Left ventricle myocardium superior (tissue), 1 donor: ENCODE data around the gene R3HDM1. TPM values are rescaled to one million over a fixed set of nuclear protein-coding genes. Genes with fewer than 3 reads are reported as not detected.
"Not testable (repeated sequence)": the region's sequence is repeated elsewhere in the genome, so short reads cannot be mapped to it uniquely, and the experiment has no call there.

Source experiments
- ATAC-seq: fragments of 200-7000 bp; cut with Tn5 transposase; one replicate; pipeline ENCODE4 v1.9.1; 2020; ENCODE audit warnings: mild to moderate bottlenecking, moderate library complexity
- DNase-seq: peaks from one replicate; pipeline ENCODE4 v3.0.0-alpha.2; 2020
- intact Hi-C: fragments of 100-400 bp; cut with micrococcal nuclease; formaldehyde crosslinking; loops from one replicate; pipeline ENCODE4 v1.11.0; 2022
- total RNA-seq: library from RNA; stranded (reverse); fragmentation: NEBNext Ultra II Directional; extraction: Animal tissue kit (Norgen Biotek cat#: 25700); gene quantifications from one replicate; pipeline ENCODE4 v1.2.1, GENCODE V29; 2021
- donor health status: DM: no; HTN: yes; CAD: no; lungs with severe emphysema.

The R3HDM1 gene
- total RNA-seq, 1 donor from 2014 or later: 17.7 TPM

- ATAC-seq (no peak), DNase-seq (no peak)
- intact Hi-C loops: no loop called here
Measured at GRCh38 chr2:135685361-135685760, 154.1 kb downstream of the R3HDM1 start.

- intact Hi-C loops: no loop called here
- ATAC-seq (no peak), DNase-seq (no peak)
Measured at GRCh38 chr2:135688978-135689377, 157.7 kb downstream of the R3HDM1 start.

- intact Hi-C loops: no loop called here
- ATAC-seq: no peak
- no peak for DNase-seq
Measured at GRCh38 chr2:135689679-135690078, 158.4 kb downstream of the R3HDM1 start.

GRCh38 chr2:135694711-135695110 is 163.4 kb downstream of the R3HDM1 start:
- intact Hi-C loops: no loop called here
- ATAC-seq: peak; percentile 57

GRCh38 chr2:135698838-135699237 is 167.6 kb downstream of the R3HDM1 start:
- intact Hi-C loops: no loop called here
- DNase-seq (no peak), ATAC-seq (no peak)

More at GRCh38 chr2:135694711-135695110, 163.4 kb downstream of the R3HDM1 start:
- no peak for DNase-seq

- ATAC-seq: no peak
- intact Hi-C loops: no loop called here
- DNase-seq: no peak
Measured at GRCh38 chr2:135701442-135701841, 170.2 kb downstream of the R3HDM1 start.

GRCh38 chr2:135703300-135703699 is 172.0 kb downstream of the R3HDM1 start:
- ATAC-seq (peak; percentile 60), DNase-seq (no peak)
- intact Hi-C loops: no loop called here

GRCh38 chr2:135704075-135704474 is 172.8 kb downstream of the R3HDM1 start:
- ATAC-seq, intact Hi-C loops, DNase-seq: not testable (repeated sequence)

- intact Hi-C loops: loop anchor here (5.0 kb wide), 1 partner anchor 706 kb away; no protein-coding TSS in a partner anchor
- DNase-seq (no peak), ATAC-seq (no peak)
Measured at GRCh38 chr2:135708159-135708558, 176.9 kb downstream of the R3HDM1 start.

- intact Hi-C loops: loop anchor here (5.0 kb wide), 1 partner anchor 708 kb away; no protein-coding TSS in a partner anchor
- peak; percentile 68 for DNase-seq
- ATAC-seq: no peak
Measured at GRCh38 chr2:135709992-135710391, 178.7 kb downstream of the R3HDM1 start.

GRCh38 chr2:135715086-135715485 is 183.8 kb downstream of the R3HDM1 start:
- intact Hi-C loops, DNase-seq, ATAC-seq: not testable (repeated sequence)

GRCh38 chr2:135728064-135728743 is 196.9 kb downstream of the R3HDM1 start:
- DNase-seq (no peak), ATAC-seq (no peak)
- intact Hi-C loops: no loop called here

- intact Hi-C loops: no loop called here
- DNase-seq (no peak), ATAC-seq (no peak)
Measured at GRCh38 chr2:135732561-135732960, 201.3 kb downstream of the R3HDM1 start.

- intact Hi-C loops: no loop called here
- DNase-seq (no peak), ATAC-seq (no peak)
Measured at GRCh38 chr2:135733045-135733444, 201.8 kb downstream of the R3HDM1 start.

GRCh38 chr2:135736546-135736945 is 205.3 kb downstream of the R3HDM1 start:
- DNase-seq: no peak
- intact Hi-C loops: no loop called here
- no peak for ATAC-seq

GRCh38 chr2:135740206-135740605 is 208.9 kb downstream of the R3HDM1 start:
- intact Hi-C loops: no loop called here
- DNase-seq (no peak), ATAC-seq (no peak)

- intact Hi-C loops: no loop called here
- ATAC-seq: no peak
- DNase-seq: no peak
Measured at GRCh38 chr2:135741043-135741394, 209.7 kb downstream of the R3HDM1 start.

GRCh38 chr2:135741395-135742324 is 210.4 kb downstream of the R3HDM1 start, which contains the start of gene UBXN4:
Gene UBXN4 (plus strand): TSS chr2:135741855. CDS start chr2:135741930, 75 bp downstream.
- DNase-seq: peak; percentile 98
- intact Hi-C loops: no loop called here

GRCh38 chr2:135742325-135742757 is 211.1 kb downstream of the R3HDM1 start:
- DNase-seq (no peak), ATAC-seq (peak; percentile 60)
- intact Hi-C loops: no loop called here

More at GRCh38 chr2:135741395-135742324, 210.4 kb downstream of the R3HDM1 start, which contains the start of gene UBXN4:
- peak; percentile 97 for ATAC-seq

GRCh38 chr2:135743860-135744259 is 212.6 kb downstream of the R3HDM1 start:
- ATAC-seq (no peak), DNase-seq (no peak)
- intact Hi-C loops: no loop called here
